Fibroblast of lung (primary cell): ENCODE results near the gene CALM1. TPM values are rescaled to one million over a fixed set of nuclear protein-coding genes. Genes with fewer than 3 reads are reported as not detected.

ENCODE experiments used
- DNase-seq, 2 donors: peaks; one replicate each; pipeline versions ENCODE4 v3.0.0 to v3.0.0-alpha.2; 2010; ENCODE audit warnings: low read depth in 2 of 2
- H2AFZ ChIP-seq: 2 replicates; pipeline ENCODE4 v1.5.1; 2012; ENCODE audit warnings: low read length, control low read depth, inconsistent platforms
- H3K27ac ChIP-seq: 2 replicates; pipeline ENCODE4 v1.5.1; 2011; ENCODE audit warnings: low read length, control low read depth; ENCODE audit not compliant: insufficient read depth
- H3K27me3 ChIP-seq: 2 replicates; pipeline ENCODE4 v1.5.1; 2011; ENCODE audit warnings: mild to moderate bottlenecking, low read length; ENCODE audit not compliant: control insufficient read depth, insufficient read depth
- H3K36me3 ChIP-seq: 2 replicates; pipeline ENCODE4 v1.5.1; 2011; ENCODE audit warnings: low read length; ENCODE audit not compliant: control insufficient read depth, insufficient read depth
- H3K4me1 ChIP-seq: 2 replicates; pipeline ENCODE4 v1.5.1; 2011; ENCODE audit warnings: low read length; ENCODE audit not compliant: control insufficient read depth, insufficient read depth; ENCODE audit errors: extremely low read depth
- H3K4me2 ChIP-seq: 2 replicates; pipeline ENCODE4 v1.5.1; 2011; ENCODE audit warnings: low read length, control low read depth; ENCODE audit not compliant: insufficient read depth; ENCODE audit errors: extremely low read depth
- H3K4me3 ChIP-seq, 4 experiments: fragments of 200-600 bp in 1 of 4; sonication (generic) in 1 of 4; replicated peaks in 1 of 4; 2 replicates each; pipeline ENCODE4 v1.5.1; 2011 to 2016; ENCODE audit warnings: low read length in 4 of 4, low read depth in 3 of 4, mild to moderate bottlenecking in 3 of 4, control low read depth in 2 of 4, inconsistent platforms in 1 of 4, mixed read lengths in 1 of 4; ENCODE audit not compliant: insufficient read depth in 1 of 4; ENCODE audit errors: control extremely low read depth in 1 of 4
- H3K79me2 ChIP-seq: 2 replicates; pipeline ENCODE4 v1.5.1; 2012; ENCODE audit warnings: mild to moderate bottlenecking, low read length, inconsistent platforms; ENCODE audit not compliant: control insufficient read depth, insufficient read depth
- H3K9ac ChIP-seq: 2 replicates; pipeline ENCODE4 v1.5.1; 2011; ENCODE audit warnings: mild to moderate bottlenecking, low read length, control low read depth; ENCODE audit not compliant: insufficient read depth
- H3K9me3 ChIP-seq: 2 replicates; pipeline ENCODE4 v1.5.1; 2012; ENCODE audit warnings: low read depth, low read length; ENCODE audit not compliant: control insufficient read depth, insufficient read depth
- H4K20me1 ChIP-seq: 2 replicates; pipeline ENCODE4 v1.5.1; 2011; ENCODE audit warnings: low read length; ENCODE audit not compliant: control insufficient read depth, insufficient read depth; ENCODE audit errors: extremely low read depth
- CTCF ChIP-seq, 2 donors: IDR thresholded peaks in 1 of 2; conservative IDR thresholded peaks in 1 of 2; 1 replicate in 1 of 2; 2 replicates in 1 of 2; pipeline ENCODE4 v1.5.1; 2011 to 2012; ENCODE audit warnings: low read length in 2 of 2, control low read depth in 1 of 2, inconsistent platforms in 1 of 2, low read depth in 1 of 2, mild to moderate bottlenecking in 1 of 2
- EZH2 ChIP-seq: IDR thresholded peaks from 2 replicates; pipeline ENCODE4 v1.5.1; 2012; ENCODE audit warnings: low read length, control low read depth, mild to moderate bottlenecking; ENCODE audit errors: missing control alignments
- polyA plus RNA-seq, 2 donors: library from polyadenylated mRNA; depleted of rRNA in 1 of 2; stranded (reverse) in 1 of 2; unstranded in 1 of 2; fragments of >200 nt; gene quantifications; 2 replicates each; pipeline ENCODE4 v1.2.1, GENCODE V29; 2011 to 2012; ENCODE audit warnings: missing spikeins in 1 of 2
- total RNA-seq: library from RNA; depleted of rRNA; stranded (reverse); fragments of >200 nt; gene quantifications from 2 replicates; pipeline ENCODE4 v1.2.1, GENCODE V29; 2014

Gene CALM1
- total and polyA plus RNA-seq, 2 donors (not counting 1 experiment from before 2014, with no cell fraction given) = 620 to 632 TPM

GRCh38 chr14:90403065-90403464 is 6.2 kb downstream of the CALM1 start:
- Histone ChIP-seq H3K36me3 (peaks cover 20% of the 10 kb centered on the region), H3K79me2 (peaks cover 45% of the 10 kb centered on the region)
- TF ChIP-seq CTCF (conservative IDR thresholded peaks at IDR 0.05 in 1 of 2, IDR thresholded peaks at IDR 0.05 in 1 of 2; ENCODE audit: low read depth in 1 of 2, low read length in 2 of 2) (no peak), EZH2 (no peak)

GRCh38 chr14:90405101-90405500 is 8.3 kb downstream of the CALM1 start:
- Histone ChIP-seq H3K36me3 (peaks cover 20% of the 10 kb centered on the region), H4K20me1 (peaks cover 1% of the 10 kb centered on the region), H3K9ac (no peak overlapping the region), H3K4me2 (no peak overlapping the region), H3K27me3 (no peaks in the 10 kb centered on the region), H2AFZ (no peak overlapping the region), H3K4me3 (no peak overlapping the region), H3K9me3 (no peaks in the 10 kb centered on the region), H3K27ac (no peak overlapping the region), H3K4me1 (peaks cover 19% of the 10 kb centered on the region), H3K79me2 (peaks cover 25% of the 10 kb centered on the region)
- no peak for TF ChIP-seq CTCF (conservative IDR thresholded peaks at IDR 0.05 in 1 of 2, IDR thresholded peaks at IDR 0.05 in 1 of 2; ENCODE audit: low read depth in 1 of 2, low read length in 2 of 2)
- no peak for TF ChIP-seq EZH2
- no peak for DNase-seq

More at GRCh38 chr14:90403065-90403464, 6.2 kb downstream of the CALM1 start:
- Histone ChIP-seq H2AFZ (no peak overlapping the region), H3K27ac (no peak overlapping the region), H3K4me1 (peaks cover 12% of the 10 kb centered on the region), H3K9ac (no peak overlapping the region), H4K20me1 (peaks cover 12% of the 10 kb centered on the region), H3K9me3 (no peaks in the 10 kb centered on the region), H3K4me2 (no peak overlapping the region), H3K4me3 (no peak overlapping the region), H3K27me3 (no peaks in the 10 kb centered on the region)
- DNase-seq = no peak

- no peak for DNase-seq
- Histone ChIP-seq H3K27ac (no peak overlapping the region), H3K36me3 (peaks cover 20% of the 10 kb centered on the region), H3K79me2 (peaks cover 19% of the 10 kb centered on the region), H3K4me2 (no peak overlapping the region), H3K9me3 (no peaks in the 10 kb centered on the region), H3K27me3 (no peaks in the 10 kb centered on the region), H3K4me1 (peaks cover 15% of the 10 kb centered on the region), H3K9ac (no peak overlapping the region), H2AFZ (no peak overlapping the region), H3K4me3 (no peak overlapping the region), H4K20me1 (no peaks in the 10 kb centered on the region)
- TF ChIP-seq EZH2 = no peak
- TF ChIP-seq CTCF (conservative IDR thresholded peaks at IDR 0.05 in 1 of 2, IDR thresholded peaks at IDR 0.05 in 1 of 2; ENCODE audit: low read depth in 1 of 2, low read length in 2 of 2) = no peak
Observed at GRCh38 chr14:90405755-90406154, 8.9 kb downstream of the CALM1 start.
